Islet precursor cell (in vitro differentiated cells): Measurements from ENCODE around the gene ELN.

Source experiments
- DNase-seq: peaks from one replicate; pipeline ENCODE4 v3.0.0-alpha.2; 2018

The ELN gene

GRCh38 chr7:74097937-74098614 is 70.1 kb downstream of the ELN start:
- DNase-seq = peak; percentile 85

GRCh38 chr7:74099031-74099430 is 71.1 kb downstream of the ELN start:
- DNase-seq = no peak

GRCh38 chr7:74101061-74101681 is 73.2 kb downstream of the ELN start:
- DNase-seq = peak; percentile 52

- DNase-seq = peak; percentile 64
Measured at GRCh38 chr7:74103219-74103772, 75.3 kb downstream of the ELN start.

GRCh38 chr7:74104702-74105101 is 76.7 kb downstream of the ELN start:
- peak; percentile 90 for DNase-seq

GRCh38 chr7:74105992-74106391 is 78.0 kb downstream of the ELN start:
- DNase-seq = no peak

- DNase-seq = no peak
Measured at GRCh38 chr7:74106846-74107245, 78.9 kb downstream of the ELN start.

GRCh38 chr7:74115326-74115725 is 87.4 kb downstream of the ELN start:
- DNase-seq = no peak

- DNase-seq = no peak
Measured at GRCh38 chr7:74116356-74116755, 88.4 kb downstream of the ELN start.
